ENCODE results near the gene SH3D21. TPM values are rescaled to one million over a fixed set of nuclear protein-coding genes. Genes with fewer than 3 reads are reported as not detected.
A peak's percentile ranks its signal among the peaks of the same experiment; 100 is the strongest.

SH3D21 gene
- total RNA-seq, 1 donor from 2014 or later = 8.5 TPM

- H3K27ac ChIP-seq = peak overlapping the region; percentile 86
- peak overlapping the region; percentile 84 for H3K4me3 ChIP-seq
- peaks cover 32% of the 10 kb centered on the region for H3K4me1 ChIP-seq
- TF ChIP-seq CTCF (IDR thresholded peaks at IDR 0.05) = no peak
- no peaks in the 10 kb centered on the region for H3K9me3 ChIP-seq
- H3K27me3 ChIP-seq (ENCODE audit: low read depth) = no peaks in the 10 kb centered on the region
- no peaks in the 10 kb centered on the region for H3K36me3 ChIP-seq
- DNase-seq (peak; percentile 74), ATAC-seq (peak; percentile 67 to 71)
- intact Hi-C loops (cut with DNase I) = no loop called here
Measured at GRCh38 chr1:36321119-36321951, 15.2 kb downstream of the SH3D21 start.

GRCh38 chr1:36322041-36322785 lies 16.0 kb downstream of the SH3D21 start:
- no peaks in the 10 kb centered on the region for H3K9me3 ChIP-seq
- DNase-seq (no peak), ATAC-seq (peak; percentile 1 to 2)
- no peak for TF ChIP-seq CTCF (IDR thresholded peaks at IDR 0.05)
- peaks cover 32% of the 10 kb centered on the region for H3K4me1 ChIP-seq
- H3K4me3 ChIP-seq = peak overlapping the region; percentile 84
- no peaks in the 10 kb centered on the region for H3K36me3 ChIP-seq
- no peaks in the 10 kb centered on the region for H3K27me3 ChIP-seq (ENCODE audit: low read depth)
- intact Hi-C loops (cut with DNase I) = no loop called here
- peak overlapping the region; percentile 86 for H3K27ac ChIP-seq

GRCh38 chr1:36322786-36323635 lies 16.8 kb downstream of the SH3D21 start:
- peak overlapping the region; percentile 86 for H3K27ac ChIP-seq
- peak overlapping the region; percentile 84 for H3K4me3 ChIP-seq
- H3K27me3 ChIP-seq (ENCODE audit: low read depth) = no peaks in the 10 kb centered on the region
- peaks cover 32% of the 10 kb centered on the region for H3K4me1 ChIP-seq
- ATAC-seq (peak; percentile 34 to 37), DNase-seq (peak; percentile 62)
- no peaks in the 10 kb centered on the region for H3K9me3 ChIP-seq
- no peak for TF ChIP-seq CTCF (IDR thresholded peaks at IDR 0.05)
- intact Hi-C loops (cut with DNase I) = no loop called here
- H3K36me3 ChIP-seq = no peaks in the 10 kb centered on the region

- DNase-seq (peak; percentile 82), ATAC-seq (peak; percentile 49 to 61)
- Histone ChIP-seq H3K27me3 (ENCODE audit: low read depth) (no peaks in the 10 kb centered on the region), H3K27ac (peak within 1 kb of the TSS; percentile 86), H3K9me3 (no peaks in the 10 kb centered on the region), H3K4me1 (peaks cover 36% of the 10 kb centered on the region), H3K4me3 (peak within 1 kb of the TSS; percentile 84), H3K36me3 (no peaks in the 10 kb centered on the region)
- no peak for TF ChIP-seq CTCF (IDR thresholded peaks at IDR 0.05)
- intact Hi-C loops (cut with DNase I) = no loop called here
Measured at GRCh38 chr1:36323636-36324352, 17.6 kb downstream of the SH3D21 start, which contains the start of gene EVA1B. EVA1B (minus strand) TSS chr1:36323645; CDS start chr1:36323037, 608 bp downstream.
